PC-3 (cell line): ENCODE data around the gene SLC13A1. TPM values are rescaled to one million over a fixed set of nuclear protein-coding genes. Genes with fewer than 3 reads are reported as not detected.
"Not testable (repeated sequence)": the region's sequence is repeated elsewhere in the genome, so short reads cannot be mapped to it uniquely, and the experiment has no call there.

ENCODE experiments used
- ATAC-seq: fragments of 200-7000 bp; cut with Tn5 transposase; 2 replicates; pipeline ENCODE4 v1.9.1; 2020; ENCODE audit warnings: mild to moderate bottlenecking, moderate library complexity
- BruUV-seq: library from RNA; stranded (reverse); fragments of 400-500 nt; replicated peaks from 2 replicates; lab custom pipeline; 2021; lab: Mats Ljungman, UMichigan
- CTCF ChIA-PET: fragments of 300-600 bp; sonication (Branson Sonifier 250); formaldehyde crosslinking; loops from one replicate; lab custom pipeline; 2022; ENCODE audit warnings: antibody characterized with exemption; lab: Charles Lee
- POLR2A ChIA-PET: fragments of 300-600 bp; sonication (Branson Sonifier 250); formaldehyde crosslinking; loops from one replicate; lab custom pipeline; 2022; ENCODE audit warnings: antibody characterized with exemption; ENCODE audit not compliant: unreplicated experiment; lab: Charles Lee
- DNase-seq: peaks from one replicate; pipeline ENCODE4 v3.0.0-alpha.2; 2015
- H2AFZ ChIP-seq: fragments of 300-600 bp; sonication (generic); 2 replicates; pipeline ENCODE4 v1.6.0; 2016; ENCODE audit warnings: antibody characterized with exemption, low read length
- H3F3A ChIP-seq: fragments of 300-600 bp; sonication (generic); one replicate; pipeline ENCODE4 v1.6.0; 2017; ENCODE audit warnings: antibody characterized with exemption, low read length, control low read depth, mild to moderate bottlenecking; ENCODE audit not compliant: unreplicated experiment
- H3K27ac ChIP-seq: fragments of 300-600 bp; sonication (generic); 2 replicates; pipeline ENCODE4 v1.5.1; 2016; ENCODE audit warnings: mild to moderate bottlenecking, low read length
- H3K27me3 ChIP-seq: fragments of 300-600 bp; sonication (generic); 2 replicates; pipeline ENCODE4 v1.6.1; 2016; ENCODE audit warnings: low read length, mixed read lengths
- H3K36me3 ChIP-seq: fragments of 300-600 bp; sonication (generic); 2 replicates; pipeline ENCODE4 v1.6.1; 2016; ENCODE audit warnings: low read depth, mixed run types, low read length, mixed read lengths
- H3K4me1 ChIP-seq: fragments of 300-600 bp; sonication (generic); 2 replicates; pipeline ENCODE4 v1.5.1; 2016; ENCODE audit warnings: low read length; ENCODE audit not compliant: insufficient read depth
- H3K4me2 ChIP-seq: fragments of 300-600 bp; sonication (generic); 2 replicates; pipeline ENCODE4 v1.6.0; 2016; ENCODE audit warnings: low read length
- H3K4me3 ChIP-seq: fragments of 300-600 bp; sonication (generic); 2 replicates; pipeline ENCODE4 v1.5.1; 2016; ENCODE audit warnings: mild to moderate bottlenecking, low read length, mixed read lengths
- H3K79me2 ChIP-seq: fragments of 300-600 bp; sonication (generic); 2 replicates; pipeline ENCODE4 v1.6.1; 2017; ENCODE audit warnings: low read length, mixed read lengths
- H3K9ac ChIP-seq: fragments of 300-600 bp; sonication (generic); 2 replicates; pipeline ENCODE4 v1.6.0; 2016; ENCODE audit warnings: mild to moderate bottlenecking, low read length
- H3K9me2 ChIP-seq: fragments of 300-600 bp; sonication (generic); replicated peaks from 2 replicates; pipeline ENCODE4 v1.6.1; 2016; ENCODE audit warnings: mixed run types, low read length, mixed read lengths
- H3K9me3 ChIP-seq: fragments of 300-600 bp; sonication (generic); 2 replicates; pipeline ENCODE4 v1.6.1; 2016; ENCODE audit warnings: low read length, mixed read lengths
- H4K20me1 ChIP-seq: fragments of 300-600 bp; sonication (generic); 2 replicates; pipeline ENCODE4 v1.6.1; 2016; ENCODE audit warnings: low read length, mixed read lengths
- EZH2 ChIP-seq: fragments of 300-600 bp; sonication (generic); IDR thresholded peaks from one replicate; pipeline ENCODE4 v1.6.1; 2017; ENCODE audit warnings: antibody characterized with exemption, mild to moderate bottlenecking, low read length; ENCODE audit not compliant: unreplicated experiment
- EZH2phosphoT487 ChIP-seq: fragments of 300-600 bp; sonication (generic); IDR thresholded peaks from 2 replicates; pipeline ENCODE4 v1.6.1; 2018; ENCODE audit warnings: mild to moderate bottlenecking, antibody characterized with exemption, low read length, borderline replicate concordance
- intact Hi-C: fragments of 100-400 bp; cut with micrococcal nuclease; formaldehyde crosslinking; loops from 2 replicates; pipeline ENCODE4 v1.9.0; 2023
- total RNA-seq: library from RNA; depleted of rRNA; stranded (reverse); fragments of >200 nt; gene quantifications from 2 replicates; pipeline ENCODE4 v1.2.3, GENCODE V29; 2014
- TF ChIP-seq, protein P1 (sequence below): fragments of 300-600 bp; sonication (generic); conservative IDR thresholded peaks from 2 replicates; pipeline ENCODE4 v1.5.1; 2017; ENCODE audit warnings: antibody characterized with exemption, low read depth, mild to moderate bottlenecking, low read length

The SLC13A1 gene
- total RNA-seq, 1 experiment from 2014 or later = not detected

DNA sequence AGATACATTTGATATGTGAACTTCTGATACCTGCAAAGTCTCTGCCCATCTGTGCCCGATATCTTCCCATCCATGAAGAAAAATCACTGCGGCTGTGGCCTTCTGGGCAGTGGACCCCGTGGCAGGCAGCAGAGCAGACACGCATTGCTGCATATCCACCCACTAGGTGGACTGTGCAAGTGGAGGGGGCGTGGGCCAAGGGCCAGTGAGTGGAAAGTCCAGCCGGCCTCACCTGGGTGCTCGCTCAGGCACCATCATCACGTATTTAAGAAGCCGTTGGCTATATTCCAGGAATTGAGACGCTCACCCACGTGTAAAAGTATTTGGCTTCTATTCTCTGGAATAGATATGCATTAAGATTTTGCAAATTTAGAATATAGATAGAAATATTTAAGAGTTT, 30.8 kb upstream of the SLC13A1 start:
- Histone ChIP-seq H3K9me2 (no peaks in the 10 kb centered on the region), H3K9ac (no peak overlapping the region), H3K79me2 (no peaks in the 10 kb centered on the region), H3K27ac (no peak overlapping the region), H3K9me3 (no peaks in the 10 kb centered on the region), H2AFZ (no peak overlapping the region), H4K20me1 (no peaks in the 10 kb centered on the region), H3K36me3 (no peaks in the 10 kb centered on the region), H3F3A (no peaks in the 10 kb centered on the region), H3K4me3 (no peak overlapping the region), H3K27me3 (no peaks in the 10 kb centered on the region), H3K4me2 (no peak overlapping the region), H3K4me1 (no peaks in the 10 kb centered on the region)
- intact Hi-C loops = no loop called here
- ChIA-PET POLR2A (no interaction called here), CTCF (no interaction called here)
- no peak for DNase-seq
- ATAC-seq = no peak
- BruUV-seq = no TSS peak
- TF ChIP-seq, protein P1, sequence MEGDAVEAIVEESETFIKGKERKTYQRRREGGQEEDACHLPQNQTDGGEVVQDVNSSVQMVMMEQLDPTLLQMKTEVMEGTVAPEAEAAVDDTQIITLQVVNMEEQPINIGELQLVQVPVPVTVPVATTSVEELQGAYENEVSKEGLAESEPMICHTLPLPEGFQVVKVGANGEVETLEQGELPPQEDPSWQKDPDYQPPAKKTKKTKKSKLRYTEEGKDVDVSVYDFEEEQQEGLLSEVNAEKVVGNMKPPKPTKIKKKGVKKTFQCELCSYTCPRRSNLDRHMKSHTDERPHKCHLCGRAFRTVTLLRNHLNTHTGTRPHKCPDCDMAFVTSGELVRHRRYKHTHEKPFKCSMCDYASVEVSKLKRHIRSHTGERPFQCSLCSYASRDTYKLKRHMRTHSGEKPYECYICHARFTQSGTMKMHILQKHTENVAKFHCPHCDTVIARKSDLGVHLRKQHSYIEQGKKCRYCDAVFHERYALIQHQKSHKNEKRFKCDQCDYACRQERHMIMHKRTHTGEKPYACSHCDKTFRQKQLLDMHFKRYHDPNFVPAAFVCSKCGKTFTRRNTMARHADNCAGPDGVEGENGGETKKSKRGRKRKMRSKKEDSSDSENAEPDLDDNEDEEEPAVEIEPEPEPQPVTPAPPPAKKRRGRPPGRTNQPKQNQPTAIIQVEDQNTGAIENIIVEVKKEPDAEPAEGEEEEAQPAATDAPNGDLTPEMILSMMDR = no peak
- TF ChIP-seq EZH2phosphoT487 (no peak), EZH2 (no peak)

DNA sequence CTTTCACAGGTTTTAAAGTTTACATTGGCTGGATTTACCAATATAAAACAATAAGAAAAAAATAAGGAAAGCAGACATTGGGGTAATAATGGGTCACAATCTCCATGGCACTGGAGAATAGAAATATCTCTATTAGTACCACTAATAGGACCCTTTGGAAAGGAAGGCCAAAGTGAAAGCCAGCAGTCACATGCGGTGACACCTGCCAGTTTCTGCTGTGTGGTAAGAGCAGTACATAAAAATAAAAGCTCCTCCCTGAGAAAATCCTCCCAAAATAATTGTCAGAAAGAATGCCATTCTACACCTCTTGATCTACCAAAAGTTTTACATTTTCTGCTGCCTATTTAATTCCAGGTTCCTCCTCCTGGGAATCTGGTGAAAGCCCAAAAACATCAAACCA, 30.4 kb upstream of the SLC13A1 start:
- H3K79me2 ChIP-seq = no peaks in the 10 kb centered on the region
- intact Hi-C loops = no loop called here

DNA sequence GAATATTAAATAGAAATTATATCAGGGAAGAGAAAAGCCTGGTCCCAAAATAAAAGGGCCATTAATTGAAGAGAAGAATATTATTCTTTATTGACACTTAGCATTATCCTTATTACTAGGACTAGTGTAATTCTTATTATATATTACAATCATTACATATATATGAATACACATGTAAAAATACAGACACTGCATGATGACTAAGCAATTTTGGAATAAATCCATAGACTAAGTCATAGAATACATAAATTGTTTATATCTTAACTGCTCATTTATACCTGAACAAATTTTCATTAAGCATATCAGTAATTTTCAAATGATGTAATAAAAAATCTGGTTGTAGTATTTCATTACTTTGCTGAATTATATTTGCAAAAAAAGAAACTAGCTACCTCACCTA, 29.7 kb upstream of the SLC13A1 start:
- H3K9me2 ChIP-seq = no peaks in the 10 kb centered on the region
- H3K4me3 ChIP-seq = no peak overlapping the region
- no peaks in the 10 kb centered on the region for H3K36me3 ChIP-seq
- TF ChIP-seq EZH2phosphoT487 (no peak), EZH2 (no peak)
- TF ChIP-seq, protein P1 = no peak
- H3K27me3 ChIP-seq = no peaks in the 10 kb centered on the region
- H4K20me1 ChIP-seq = no peaks in the 10 kb centered on the region
- H3K27ac ChIP-seq = no peak overlapping the region
- no peak overlapping the region for H3K4me2 ChIP-seq
- ATAC-seq (no peak), DNase-seq (peak; percentile 16)
- ChIA-PET CTCF (no interaction called here), POLR2A (interaction anchor here (0.6 kb wide), 1 partner anchor 123 kb away, joined by 4 read pairs; no protein-coding TSS in a partner anchor)
- BruUV-seq = no TSS peak
- H3K9ac ChIP-seq = no peak overlapping the region
- no peak overlapping the region for H2AFZ ChIP-seq
- no peaks in the 10 kb centered on the region for H3K4me1 ChIP-seq
- intact Hi-C loops = no loop called here
- no peaks in the 10 kb centered on the region for H3K79me2 ChIP-seq
- no peaks in the 10 kb centered on the region for H3K9me3 ChIP-seq
- no peaks in the 10 kb centered on the region for H3F3A ChIP-seq

More for the DNA sequence above, 30.4 kb upstream of the SLC13A1 start:
- DNase-seq (no peak), ATAC-seq (no peak)
- Histone ChIP-seq H4K20me1 (no peaks in the 10 kb centered on the region), H3K27ac (no peak overlapping the region), H3K4me2 (no peak overlapping the region), H3K9me3 (no peaks in the 10 kb centered on the region), H3K4me3 (no peak overlapping the region), H3K27me3 (no peaks in the 10 kb centered on the region), H3K36me3 (no peaks in the 10 kb centered on the region), H3K9ac (no peak overlapping the region), H3K9me2 (no peaks in the 10 kb centered on the region), H2AFZ (no peak overlapping the region), H3F3A (no peaks in the 10 kb centered on the region), H3K4me1 (no peaks in the 10 kb centered on the region)
- BruUV-seq = no TSS peak
- TF ChIP-seq EZH2 (no peak), EZH2phosphoT487 (no peak)
- TF ChIP-seq, protein P1 = no peak
- ChIA-PET CTCF (no interaction called here), POLR2A (interaction anchor here (0.6 kb wide), 1 partner anchor 123 kb away, joined by 4 read pairs; no protein-coding TSS in a partner anchor)

DNA sequence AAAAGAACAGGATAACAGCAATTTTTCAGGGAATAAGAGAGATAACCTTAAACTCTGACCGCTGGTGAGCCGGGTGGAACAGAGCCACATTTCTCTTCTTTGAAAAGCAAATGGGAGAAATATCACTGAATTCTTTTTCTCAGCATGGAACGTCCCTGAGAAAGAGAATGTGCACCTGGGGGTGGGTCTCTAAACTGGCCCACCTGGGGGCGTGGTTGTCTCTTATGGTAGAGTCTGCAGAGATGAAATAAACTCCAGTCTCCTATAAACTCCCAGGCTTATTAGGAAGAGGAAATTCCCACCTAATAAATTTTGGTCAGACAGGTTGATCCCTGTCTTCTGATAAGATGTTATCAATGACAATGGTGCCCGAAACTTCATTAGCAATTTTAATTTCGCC, 27.9 kb upstream of the SLC13A1 start:
- POLR2A ChIA-PET, ATAC-seq, H3F3A ChIP-seq, H3K27ac ChIP-seq, H3K9me2 ChIP-seq, H3K36me3 ChIP-seq, H3K4me2 ChIP-seq, H2AFZ ChIP-seq, H3K79me2 ChIP-seq, intact Hi-C loops, H3K4me3 ChIP-seq, DNase-seq, CTCF ChIA-PET, H4K20me1 ChIP-seq, H3K4me1 ChIP-seq, H3K27me3 ChIP-seq, BruUV-seq, H3K9me3 ChIP-seq, H3K9ac ChIP-seq: not testable (repeated sequence)
